Endometrial microvascular endothelial cells (primary cell): ENCODE results near the gene SIK1. TPM values are rescaled to one million over a fixed set of nuclear protein-coding genes. Genes with fewer than 3 reads are reported as not detected.
"Not testable (repeated sequence)": the region's sequence is repeated elsewhere in the genome, so short reads cannot be mapped to it uniquely, and the experiment has no call there.

Experiments
- in situ Hi-C: cut with HindIII; loops from 2 replicates; pipeline ENCODE4 v1.10.0; 2017; ENCODE audit warnings: low sequenced_read_pairs, low pct_unique_long_range_greater_than_20kb; ENCODE audit errors: inconsistent ontology term
- total RNA-seq: library from RNA; depleted of rRNA; stranded (reverse); fragments of >200 nt; gene quantifications from one replicate; pipeline ENCODE4 v1.2.3, GENCODE V29; 2015; ENCODE audit errors: inconsistent ontology term

The SIK1 gene
- 0.09 TPM for total RNA-seq

- in situ Hi-C loops = not testable (repeated sequence)
Observed at GRCh38 chr21:43426404-43427241, at the start of gene SIK1. SIK1 (minus strand) TSS chr21:43427131; CDS start chr21:43426178, 953 bp downstream.

DNA sequence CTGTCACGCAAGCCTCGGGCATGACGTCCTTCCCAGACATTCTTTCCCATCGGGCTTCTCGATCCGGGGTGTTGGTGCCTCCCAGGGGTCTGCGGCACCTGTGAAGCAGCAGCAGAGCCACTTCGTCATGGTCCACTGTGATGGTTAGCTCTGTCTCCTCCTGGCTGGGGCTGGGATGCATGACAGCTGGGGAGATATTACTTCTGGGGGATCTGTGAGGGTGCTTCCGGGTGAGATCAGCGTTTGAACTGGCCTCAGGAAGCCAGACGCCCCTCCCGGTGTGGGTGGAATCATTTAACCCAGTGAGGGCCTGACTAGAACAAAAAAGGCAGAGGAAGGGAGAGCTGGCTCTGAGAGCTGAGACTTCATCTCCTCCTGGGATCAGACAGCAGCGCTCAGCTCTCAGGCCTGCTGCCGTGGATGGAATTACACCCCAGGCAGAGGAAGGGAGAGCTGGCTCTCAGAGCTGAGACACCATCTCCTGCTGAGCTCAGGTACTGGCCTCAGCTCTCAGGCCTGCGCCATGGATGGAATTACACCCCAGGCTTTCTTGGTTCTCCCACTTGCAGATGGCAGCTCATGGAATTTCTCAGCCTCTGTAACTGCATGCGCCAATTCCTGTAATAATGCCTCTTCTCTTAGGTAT is 44.8 kb upstream of the SIK1 start:
- in situ Hi-C loops = not testable (repeated sequence)

- in situ Hi-C loops = not testable (repeated sequence)
Observed at GRCh38 chr21:43469719-43470458, 43.0 kb upstream of the SIK1 start.

- in situ Hi-C loops = no loop called here
Observed at GRCh38 chr21:43467785-43468184, 40.9 kb upstream of the SIK1 start.

- in situ Hi-C loops = not testable (repeated sequence)
Observed at GRCh38 chr21:43465159-43465558, 38.2 kb upstream of the SIK1 start.

DNA sequence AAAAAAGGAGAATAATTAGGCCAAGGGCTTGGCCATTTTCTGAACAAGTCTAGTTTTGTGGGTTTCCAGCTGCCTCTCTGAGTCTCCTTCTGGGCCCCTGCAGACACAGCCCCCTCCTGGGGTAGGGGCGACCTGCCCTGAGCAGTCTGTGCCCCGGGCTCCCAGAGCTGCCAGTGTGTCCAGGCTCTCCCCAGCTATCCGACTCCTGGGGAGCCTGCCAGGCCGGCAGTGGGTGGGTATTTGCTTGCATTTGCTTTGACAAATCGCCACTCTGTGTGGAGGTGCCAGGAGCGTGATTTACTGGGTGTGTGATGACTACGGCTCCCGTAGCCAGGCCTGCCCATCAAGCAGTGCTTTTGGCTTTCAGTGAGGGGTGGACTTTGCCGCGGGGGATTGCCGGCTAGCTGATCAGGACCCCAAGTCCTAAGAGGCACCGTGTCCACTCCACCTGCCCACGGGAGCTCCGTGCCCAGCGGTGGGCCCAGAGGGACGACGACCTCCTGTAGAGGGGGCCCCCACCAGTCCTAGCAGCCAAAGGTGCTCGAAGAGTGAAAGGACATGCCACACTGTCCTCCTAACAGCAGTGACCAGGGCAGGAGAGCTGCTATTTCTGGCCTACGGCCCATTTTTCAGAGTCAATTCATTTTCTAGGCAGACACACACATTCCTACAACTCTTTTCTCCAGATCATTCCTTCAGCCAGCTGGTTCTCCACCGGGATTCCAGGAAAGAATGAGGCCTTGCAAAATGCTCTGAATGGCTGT is 36.7 kb upstream of the SIK1 start:
- in situ Hi-C loops = not testable (repeated sequence)

DNA sequence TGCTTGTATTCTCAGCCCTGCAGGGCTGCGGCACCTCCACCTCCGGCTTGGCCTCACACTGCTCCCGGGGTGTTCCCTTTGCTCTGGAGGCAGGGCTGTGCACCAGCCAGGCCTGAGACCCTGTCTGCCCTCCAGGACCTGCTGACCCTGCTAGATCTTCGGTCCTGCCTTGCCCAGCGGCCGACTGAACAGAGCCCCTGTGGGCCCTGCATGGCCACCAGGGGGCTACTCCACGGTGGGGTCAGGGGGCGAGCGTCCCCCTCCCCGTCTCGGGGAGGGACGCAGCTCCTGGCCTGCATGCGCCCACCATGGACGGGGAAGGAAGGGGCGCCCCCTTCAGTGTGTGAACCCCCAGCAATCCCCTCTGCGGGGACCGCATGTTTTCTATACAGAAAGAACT is 36.0 kb upstream of the SIK1 start:
- in situ Hi-C loops = not testable (repeated sequence)

DNA sequence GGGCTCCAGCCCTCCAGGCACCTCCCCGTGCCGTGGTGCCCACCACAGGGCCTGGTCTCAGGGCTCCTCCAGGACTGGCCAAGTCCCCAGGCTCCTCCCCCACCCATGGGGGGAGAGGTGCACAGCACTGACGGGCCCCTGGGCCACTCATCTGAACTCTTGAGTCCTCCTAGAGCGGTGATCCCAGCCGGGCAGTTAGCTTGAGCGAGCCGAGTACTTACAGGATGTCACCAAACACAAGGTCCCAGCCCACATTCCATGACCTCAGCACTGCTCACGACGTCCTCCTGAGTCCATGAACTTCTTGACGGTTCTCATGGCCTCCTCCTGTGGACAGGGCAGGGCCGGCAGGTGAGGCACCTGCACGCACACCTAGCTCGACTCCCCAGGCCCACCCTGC is 33.5 kb upstream of the SIK1 start:
- in situ Hi-C loops = not testable (repeated sequence)

DNA sequence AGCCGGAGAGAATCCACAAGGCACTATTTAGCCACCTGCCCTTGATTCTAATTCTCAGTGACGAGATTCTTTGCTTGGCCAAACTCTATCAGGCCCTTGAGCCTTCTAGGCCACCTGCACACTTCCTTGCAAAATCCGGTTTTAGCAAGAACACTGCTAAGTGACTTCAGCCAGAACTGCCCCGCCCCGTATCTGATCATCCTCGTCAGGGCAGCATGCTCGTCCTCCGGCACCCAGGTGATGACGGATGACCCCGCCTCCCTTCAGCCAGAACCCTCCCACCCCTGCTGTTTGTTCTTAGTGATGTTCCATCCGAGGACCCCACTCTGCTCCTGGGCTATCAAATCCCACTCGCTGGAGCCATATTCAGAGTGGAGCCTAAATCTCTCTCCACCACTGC is 32.1 kb upstream of the SIK1 start:
- in situ Hi-C loops = not testable (repeated sequence)

GRCh38 chr21:43456616-43457314 is 29.8 kb upstream of the SIK1 start:
- in situ Hi-C loops = not testable (repeated sequence)

- in situ Hi-C loops = not testable (repeated sequence)
Observed at GRCh38 chr21:43455717-43456116, 28.8 kb upstream of the SIK1 start.

DNA sequence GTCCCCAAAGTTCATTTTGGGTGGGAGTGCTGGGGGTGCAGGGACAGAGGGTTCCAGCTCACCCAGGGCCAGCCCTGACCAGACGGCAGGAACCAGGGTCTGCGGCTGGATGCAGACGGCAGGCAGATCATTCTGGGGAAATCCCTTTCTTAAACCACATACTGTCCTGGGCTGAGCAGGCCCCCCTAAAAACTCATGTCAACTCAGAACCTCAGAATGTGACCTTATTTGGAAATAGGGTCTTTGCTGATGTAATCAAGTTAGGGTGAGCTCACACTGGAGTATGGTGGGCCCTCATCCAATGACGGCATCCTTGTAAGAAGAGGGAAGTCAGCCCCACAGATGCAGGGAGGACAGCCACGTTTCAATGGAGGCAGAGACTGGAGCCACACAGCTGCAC is 27.2 kb upstream of the SIK1 start:
- in situ Hi-C loops = not testable (repeated sequence)

GRCh38 chr21:43451850-43452249 is 24.9 kb upstream of the SIK1 start:
- in situ Hi-C loops = not testable (repeated sequence)

- in situ Hi-C loops = not testable (repeated sequence)
Observed at GRCh38 chr21:43450287-43450686, 23.4 kb upstream of the SIK1 start.

GRCh38 chr21:43447353-43447977 is 20.5 kb upstream of the SIK1 start:
- in situ Hi-C loops = not testable (repeated sequence)

- in situ Hi-C loops = not testable (repeated sequence)
Observed at GRCh38 chr21:43446277-43446932, 19.5 kb upstream of the SIK1 start.

DNA sequence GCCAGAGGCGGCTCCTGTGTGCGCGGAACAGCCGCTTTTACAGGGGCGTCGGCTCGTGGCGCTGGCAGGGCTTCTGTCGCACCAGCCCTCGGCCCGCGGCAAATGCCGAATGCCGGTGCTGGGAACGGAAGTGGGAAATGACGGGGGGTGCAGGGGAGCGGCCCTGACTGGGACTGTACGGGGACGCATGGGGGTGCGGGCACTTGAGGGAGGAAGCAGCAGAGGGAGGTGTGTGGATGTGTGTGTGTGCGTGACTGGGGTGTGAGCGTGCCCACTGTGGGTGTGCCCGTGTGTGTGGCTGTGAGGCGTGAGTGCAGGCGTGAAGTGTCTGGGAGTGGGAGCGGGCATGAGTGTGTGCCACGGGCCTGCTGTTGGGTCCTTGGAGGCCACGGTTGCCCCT is 17.6 kb upstream of the SIK1 start:
- in situ Hi-C loops = not testable (repeated sequence)
